Urinary bladder (tissue), 4 donors: ENCODE results near the gene PPP3CA. TPM values are rescaled to one million over a fixed set of nuclear protein-coding genes. Genes with fewer than 3 reads are reported as not detected.

Experiments used
- DNase-seq: peaks from one replicate; pipeline ENCODE4 v3.0.0-alpha.2; 2015; ENCODE audit errors: extremely low spot score
- H3K27ac ChIP-seq: one replicate; pipeline ENCODE4 v1.5.1; 2013; ENCODE audit warnings: low read depth, mild to moderate bottlenecking, moderate library complexity
- H3K36me3 ChIP-seq: one replicate; pipeline ENCODE4 v1.6.1; 2013; ENCODE audit warnings: mild to moderate bottlenecking, moderate library complexity; ENCODE audit not compliant: insufficient read depth
- H3K4me1 ChIP-seq: one replicate; pipeline ENCODE4 v1.6.1; 2013; ENCODE audit warnings: mild to moderate bottlenecking, moderate library complexity; ENCODE audit not compliant: insufficient read depth
- H3K4me3 ChIP-seq: one replicate; pipeline ENCODE4 v1.5.1; 2013; ENCODE audit warnings: low read depth, low read length
- WGBS: extraction: QIAGEN DNeasy Blood & Tissue Kit; methylation state at CpG from one replicate; pipeline ENCODE4 v1.1.7; 2013; 5-methylcytosine and 5-hydroxymethylcytosine counted together
- polyA plus RNA-seq: library from polyadenylated mRNA; stranded (reverse); fragments of 200-250 nt; gene quantifications from one replicate; pipeline ENCODE4 v1.2.3, GENCODE V29; 2013
- total RNA-seq: library from RNA; depleted of rRNA; stranded (reverse); fragments of >200 nt; gene quantifications from one replicate; pipeline ENCODE4 v1.2.3, GENCODE V29; 2014
- donor health status: healthy with polysubstance abuse.
- donor health status: healthy.

Gene PPP3CA
- total and polyA plus RNA-seq, 2 donors = 21.2 to 79.8 TPM

DNA sequence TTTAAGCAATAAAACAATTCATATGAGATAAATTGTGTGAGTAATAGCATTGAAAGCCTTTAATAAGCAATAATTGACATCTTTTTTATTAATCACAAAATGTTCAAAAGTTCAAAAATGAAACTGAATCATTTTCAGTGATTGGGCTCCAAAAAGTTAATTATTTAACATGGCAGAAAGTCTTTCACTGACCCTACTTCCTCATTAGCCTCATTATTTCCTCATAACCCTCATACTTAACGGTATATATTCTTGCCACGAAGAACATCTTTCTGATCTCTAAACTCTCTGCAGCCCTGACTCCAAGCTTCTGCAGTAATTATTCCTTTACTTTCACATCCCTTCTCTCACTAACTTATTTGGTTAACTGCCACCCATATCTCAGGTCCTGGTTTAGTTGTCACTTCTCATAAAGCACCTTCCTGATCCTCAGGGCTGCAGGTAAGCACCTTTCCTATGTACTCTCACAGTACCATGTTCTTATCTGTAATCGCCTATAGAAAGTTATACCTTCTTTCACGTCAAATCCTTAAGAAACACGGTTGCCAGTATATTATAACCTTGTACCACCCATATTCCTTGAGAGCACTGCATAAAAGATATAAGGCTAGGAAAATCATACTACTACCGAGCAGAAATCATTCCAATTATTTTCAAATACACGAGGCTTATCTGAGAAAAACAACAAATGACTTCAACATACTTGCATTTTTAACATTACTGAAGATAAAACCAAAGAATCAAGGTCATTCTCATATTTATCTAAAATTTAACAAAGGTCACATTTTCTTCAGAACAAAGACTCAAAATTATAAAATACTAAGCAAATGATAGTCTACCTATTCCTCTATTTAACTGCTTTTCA, 72.2 kb downstream of the PPP3CA start:
- WGBS = 70% methylated on average over 7 of the region's 7 CpGs
- H3K36me3 ChIP-seq = no peaks in the 10 kb centered on the region
- DNase-seq = no peak
- H3K4me3 ChIP-seq = no peak overlapping the region
- no peaks in the 10 kb centered on the region for H3K4me1 ChIP-seq
- H3K27ac ChIP-seq = no peak overlapping the region

- Histone ChIP-seq H3K4me3 (no peak overlapping the region), H3K27ac (no peak overlapping the region), H3K36me3 (no peaks in the 10 kb centered on the region), H3K4me1 (no peaks in the 10 kb centered on the region)
- 63% methylated on average over 2 of the region's 2 CpGs for WGBS
- DNase-seq = no peak
Measured at GRCh38 chr4:101271516-101271915, 75.8 kb downstream of the PPP3CA start.

- Histone ChIP-seq H3K36me3 (no peaks in the 10 kb centered on the region), H3K27ac (no peak overlapping the region), H3K4me3 (no peak overlapping the region), H3K4me1 (peaks cover 1% of the 10 kb centered on the region)
- no peak for DNase-seq
- 96% methylated on average over 1 of the region's 1 CpG for WGBS
Measured at GRCh38 chr4:101269682-101270081, 77.6 kb downstream of the PPP3CA start.

- 58% methylated on average over 1 of the region's 1 CpG for WGBS
- DNase-seq = no peak
- H3K36me3 ChIP-seq = no peaks in the 10 kb centered on the region
- H3K27ac ChIP-seq = no peak overlapping the region
- no peak overlapping the region for H3K4me3 ChIP-seq
- H3K4me1 ChIP-seq = peaks cover 2% of the 10 kb centered on the region
Measured at GRCh38 chr4:101265816-101266172, 81.5 kb downstream of the PPP3CA start.

DNA sequence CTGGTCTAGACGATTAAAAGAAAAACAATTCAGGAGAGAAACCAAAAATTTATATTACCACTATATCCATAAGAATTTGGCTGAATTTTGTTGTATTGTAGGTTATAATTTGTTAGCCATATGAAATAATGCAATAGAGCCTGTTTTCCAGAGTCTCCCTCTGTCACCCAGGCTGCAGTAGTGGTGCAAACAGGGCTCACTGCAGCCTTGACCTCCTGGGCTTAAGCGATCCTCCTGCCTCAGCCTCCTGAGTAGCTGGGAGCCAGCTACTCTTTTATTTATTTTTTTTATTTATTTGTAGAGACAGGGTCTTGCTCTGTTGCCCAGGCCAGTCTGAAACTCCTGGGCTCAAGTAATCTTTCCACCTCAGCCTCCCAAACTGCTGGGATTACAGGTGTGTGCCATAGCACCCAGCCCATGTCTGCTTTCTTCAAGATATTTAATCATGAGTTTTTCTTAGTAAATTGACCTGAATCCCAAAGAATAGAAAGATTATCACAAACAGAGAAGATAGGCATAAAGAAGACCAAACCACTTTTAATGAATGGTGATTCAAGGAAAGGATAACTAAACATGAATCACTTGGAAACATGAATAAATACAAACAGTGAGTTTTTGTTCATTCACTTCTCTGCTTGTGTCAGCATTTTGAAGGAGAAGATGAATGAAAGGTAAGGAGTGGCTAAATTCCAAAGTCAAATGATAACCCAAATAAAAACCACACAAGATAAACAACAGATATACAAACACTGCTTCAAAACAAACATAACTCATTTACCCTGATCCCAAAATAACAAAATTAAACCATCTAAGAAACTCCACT, 82.1 kb downstream of the PPP3CA start:
- no peaks in the 10 kb centered on the region for H3K36me3 ChIP-seq
- DNase-seq = no peak
- H3K27ac ChIP-seq = no peak overlapping the region
- WGBS = 66% methylated on average over 2 of the region's 2 CpGs
- H3K4me1 ChIP-seq = peaks cover 3% of the 10 kb centered on the region
- H3K4me3 ChIP-seq = no peak overlapping the region

DNA sequence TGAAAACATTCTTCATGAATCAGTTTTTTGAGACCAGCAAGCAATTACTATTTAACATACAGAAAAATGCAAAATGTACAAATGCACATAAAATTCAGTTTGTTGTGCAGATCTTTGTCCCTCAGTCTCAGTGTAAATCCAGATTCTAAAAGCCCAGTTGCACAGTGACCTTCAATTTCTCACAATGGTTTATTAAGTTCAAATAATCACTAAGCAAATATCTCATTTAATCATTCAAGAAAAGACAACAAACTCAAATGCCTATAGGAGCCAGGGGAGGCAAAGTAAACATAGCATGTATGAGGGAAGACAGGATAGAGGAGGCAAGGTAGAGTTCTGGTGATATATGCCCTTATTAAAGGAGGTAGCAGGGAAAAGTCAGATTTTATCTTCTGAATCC, 82.8 kb downstream of the PPP3CA start:
- DNase-seq = no peak
- H3K36me3 ChIP-seq = no peaks in the 10 kb centered on the region

DNA sequence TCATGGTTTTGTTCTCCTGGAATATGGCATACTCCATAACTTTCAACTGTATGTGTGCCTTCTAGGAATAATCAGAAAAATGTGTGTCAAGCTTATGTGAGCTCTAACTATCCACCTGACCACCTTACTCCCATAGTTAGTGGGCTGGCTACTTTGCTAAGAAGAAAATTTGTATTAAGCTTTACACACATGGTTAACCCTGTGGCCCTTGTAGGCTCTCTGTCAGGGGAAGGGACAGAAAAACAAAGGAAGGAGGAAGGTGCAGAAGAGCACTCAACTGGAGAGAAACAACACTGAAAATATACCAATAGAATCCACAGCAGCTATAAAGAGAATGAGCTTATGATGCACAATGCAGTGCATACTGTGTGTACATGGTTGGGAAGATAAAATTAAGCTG, 84.6 kb downstream of the PPP3CA start:
- Histone ChIP-seq H3K4me3 (no peak overlapping the region), H3K27ac (no peak overlapping the region), H3K36me3 (no peaks in the 10 kb centered on the region), H3K4me1 (peaks cover 3% of the 10 kb centered on the region)
- no peak for DNase-seq

More for the DNA sequence above, 82.8 kb downstream of the PPP3CA start:
- H3K27ac ChIP-seq = no peak overlapping the region
- H3K4me1 ChIP-seq = peaks cover 3% of the 10 kb centered on the region
- no peak overlapping the region for H3K4me3 ChIP-seq

DNA sequence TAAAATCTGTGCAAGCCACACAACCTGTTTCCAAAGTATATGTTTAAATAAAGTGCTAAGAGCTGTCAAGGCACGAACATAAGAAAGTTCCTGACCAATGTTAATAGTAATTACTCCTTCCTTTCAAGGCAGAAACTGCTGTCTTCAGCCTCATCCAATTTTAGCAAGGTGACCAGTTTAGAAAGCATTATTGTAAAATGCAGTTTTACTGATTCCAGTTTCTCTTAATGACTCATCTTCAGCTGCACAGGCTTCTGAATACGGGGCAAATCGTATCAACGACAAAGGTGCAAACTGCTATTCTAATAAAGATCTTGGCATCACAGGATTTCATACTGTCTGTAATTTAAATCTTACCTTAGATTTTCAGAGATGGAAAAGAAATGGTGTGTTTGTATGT, 87.5 kb downstream of the PPP3CA start:
- WGBS = 43% methylated on average over 4 of the region's 4 CpGs
- H3K36me3 ChIP-seq = no peaks in the 10 kb centered on the region
- H3K27ac ChIP-seq = no peak overlapping the region
- no peak overlapping the region for H3K4me3 ChIP-seq
- H3K4me1 ChIP-seq = peaks cover 3% of the 10 kb centered on the region
- DNase-seq = no peak

DNA sequence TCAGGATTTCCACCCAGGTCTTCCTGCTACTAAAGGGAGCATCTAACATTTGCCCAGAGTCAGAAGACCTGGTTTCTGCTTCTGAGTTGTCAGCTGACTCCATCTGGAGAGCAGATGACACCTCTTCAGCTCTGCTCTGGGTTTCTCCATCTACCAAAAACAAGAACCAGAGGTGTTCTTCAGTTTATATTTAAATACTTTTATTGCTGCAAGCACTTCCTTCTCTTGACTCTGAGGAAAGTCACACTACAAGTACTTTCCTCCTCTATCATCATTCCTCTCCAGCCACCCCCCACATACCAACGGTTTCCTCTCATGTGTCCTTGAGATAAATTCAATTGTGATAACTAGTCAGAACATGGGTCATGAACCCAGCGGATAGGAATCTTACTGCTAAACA, 88.4 kb downstream of the PPP3CA start:
- no peak overlapping the region for H3K27ac ChIP-seq
- DNase-seq = no peak
- no peak overlapping the region for H3K4me3 ChIP-seq
- WGBS = 67% methylated on average over 2 of the region's 2 CpGs
- peaks cover 2% of the 10 kb centered on the region for H3K4me1 ChIP-seq
- H3K36me3 ChIP-seq = no peaks in the 10 kb centered on the region

DNA sequence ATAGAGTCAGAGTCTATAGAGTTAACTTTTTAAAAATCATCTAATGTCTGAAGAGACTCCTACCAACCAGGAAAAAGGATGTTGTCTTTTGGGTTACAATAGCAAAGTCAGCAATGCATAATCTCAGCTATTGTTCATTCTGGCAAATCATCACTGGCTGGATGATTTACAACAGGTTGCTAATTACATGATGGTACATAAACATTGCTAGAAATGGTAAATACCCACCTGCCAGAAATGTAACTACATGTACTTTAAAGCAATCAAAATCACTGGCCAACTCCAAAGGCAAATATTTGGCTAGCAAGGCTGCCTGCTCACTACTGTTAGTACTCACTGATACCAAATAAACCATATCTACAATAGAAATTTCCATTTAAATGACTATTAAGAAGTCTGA, 91.1 kb downstream of the PPP3CA start:
- no peak for DNase-seq
- no peak overlapping the region for H3K27ac ChIP-seq
- H3K4me3 ChIP-seq = no peak overlapping the region
- no peaks in the 10 kb centered on the region for H3K36me3 ChIP-seq
- peaks cover 3% of the 10 kb centered on the region for H3K4me1 ChIP-seq

GRCh38 chr4:101254776-101255175, 92.5 kb downstream of the PPP3CA start:
- WGBS = 48% methylated on average over 4 of the region's 4 CpGs
- peaks cover 1% of the 10 kb centered on the region for H3K4me1 ChIP-seq
- no peak overlapping the region for H3K27ac ChIP-seq
- H3K36me3 ChIP-seq = no peaks in the 10 kb centered on the region
- no peak overlapping the region for H3K4me3 ChIP-seq
- DNase-seq = no peak

- DNase-seq = no peak
- H3K27ac ChIP-seq = no peak overlapping the region
- H3K36me3 ChIP-seq = no peaks in the 10 kb centered on the region
- 80% methylated on average over 1 of the region's 1 CpG for WGBS
- no peak overlapping the region for H3K4me3 ChIP-seq
- H3K4me1 ChIP-seq = peaks cover 1% of the 10 kb centered on the region
Measured at GRCh38 chr4:101253121-101253520, 94.2 kb downstream of the PPP3CA start.

DNA sequence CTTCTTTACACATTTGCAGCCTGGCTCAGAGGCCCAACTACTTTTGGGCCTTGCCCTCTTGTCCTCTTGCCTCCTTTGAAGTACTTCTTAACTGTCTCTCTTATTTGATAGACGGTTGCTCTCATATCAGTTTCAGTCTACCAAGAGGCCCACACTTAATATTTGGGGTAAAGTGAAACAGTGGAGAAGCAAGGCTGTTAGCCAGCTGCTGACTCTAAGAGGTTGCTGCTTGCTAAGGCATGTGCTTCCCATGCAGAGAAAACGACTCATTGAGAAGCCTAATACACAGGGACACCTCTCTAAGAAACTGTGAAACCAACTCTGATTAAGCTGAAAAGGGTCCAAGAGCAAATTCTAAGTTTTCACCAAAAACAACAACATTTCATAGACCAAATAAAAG, 94.6 kb downstream of the PPP3CA start:
- Histone ChIP-seq H3K4me3 (no peak overlapping the region), H3K4me1 (peaks cover 1% of the 10 kb centered on the region), H3K36me3 (no peaks in the 10 kb centered on the region), H3K27ac (no peak overlapping the region)
- DNase-seq = no peak
- WGBS = 29% methylated on average over 2 of the region's 2 CpGs

- H3K4me3 ChIP-seq = no peak overlapping the region
- no peak overlapping the region for H3K27ac ChIP-seq
- DNase-seq = no peak
- H3K36me3 ChIP-seq = no peaks in the 10 kb centered on the region
- 90% methylated on average over 3 of the region's 3 CpGs for WGBS
- H3K4me1 ChIP-seq = peaks cover 1% of the 10 kb centered on the region
Measured at GRCh38 chr4:101251261-101251660, 96.1 kb downstream of the PPP3CA start.
